T-helper 22 cell (primary cell): ENCODE data around the gene ADCYAP1.
A peak's percentile ranks its signal among the peaks of the same experiment; 100 is the strongest.
"Not testable (repeated sequence)": the region's sequence is repeated elsewhere in the genome, so short reads cannot be mapped to it uniquely, and the experiment has no call there.

Experiments
- DNase-seq: peaks from one replicate; pipeline ENCODE4 v3.0.0-alpha.2; 2020; ENCODE audit warnings: low read depth

The ADCYAP1 gene

GRCh38 chr18:904218-905090, at the start of gene ADCYAP1:
TSS of gene ADCYAP1 (plus strand) at chr18:904871. CDS start at chr18:905387, 516 bp downstream.
- no peak for DNase-seq

- no peak for DNase-seq
These were observed 46.7 kb upstream of the ADCYAP1 start for GRCh38 chr18:857986-858385.

GRCh38 chr18:864872-865273, 39.8 kb upstream of the ADCYAP1 start:
- DNase-seq, result peak; percentile 4

- DNase-seq, result no peak
These were observed 37.4 kb upstream of the ADCYAP1 start for GRCh38 chr18:867257-867656.

- DNase-seq, result not testable (repeated sequence)
These were observed 31.2 kb upstream of the ADCYAP1 start for GRCh38 chr18:873426-873825.

- DNase-seq, result no peak
These were observed 28.8 kb upstream of the ADCYAP1 start for GRCh38 chr18:875912-876311.

- no peak for DNase-seq
These were observed 27.4 kb upstream of the ADCYAP1 start for GRCh38 chr18:877238-877637.

GRCh38 chr18:886076-886475, 18.6 kb upstream of the ADCYAP1 start:
- no peak for DNase-seq

GRCh38 chr18:887716-888115, 17.0 kb upstream of the ADCYAP1 start:
- DNase-seq, result no peak

GRCh38 chr18:892316-892715, 12.4 kb upstream of the ADCYAP1 start:
- no peak for DNase-seq

- no peak for DNase-seq
These were observed 8.4 kb upstream of the ADCYAP1 start for GRCh38 chr18:896315-896714.

GRCh38 chr18:901761-902160, 2.9 kb upstream of the ADCYAP1 start:
- no peak for DNase-seq

- no peak for DNase-seq
These were observed 2.4 kb upstream of the ADCYAP1 start for GRCh38 chr18:902229-902628.

- no peak for DNase-seq
These were observed 970 bp upstream of the ADCYAP1 start for GRCh38 chr18:903701-904100.

GRCh38 chr18:905307-905947, 756 bp downstream of the ADCYAP1 start:
- DNase-seq, result no peak

GRCh38 chr18:905948-906415, 1.3 kb downstream of the ADCYAP1 start:
- no peak for DNase-seq

GRCh38 chr18:906416-907114, 1.9 kb downstream of the ADCYAP1 start:
- no peak for DNase-seq

GRCh38 chr18:907115-907884, 2.6 kb downstream of the ADCYAP1 start:
- DNase-seq, result no peak

GRCh38 chr18:907885-908757, 3.5 kb downstream of the ADCYAP1 start:
- no peak for DNase-seq

GRCh38 chr18:908758-909724, 4.4 kb downstream of the ADCYAP1 start:
- no peak for DNase-seq
